Hepatocyte (in vitro differentiated cells): Measurements from ENCODE around the gene HDDC3. TPM values are rescaled to one million over a fixed set of nuclear protein-coding genes. Genes with fewer than 3 reads are reported as not detected.

ENCODE experiments used
- DNase-seq: peaks from one replicate; pipeline ENCODE4 v3.0.0-alpha.2; 2016; ENCODE audit warnings: low spot score
- H2AFZ ChIP-seq: fragments of 200-600 bp; sonication (generic); 2 replicates; pipeline ENCODE4 v1.6.0; 2016; ENCODE audit warnings: antibody characterized with exemption, mild to moderate bottlenecking
- H3K27ac ChIP-seq: fragments of 200-600 bp; sonication (generic); 2 replicates; pipeline ENCODE4 v1.5.1; 2016; ENCODE audit warnings: mild to moderate bottlenecking
- H3K27me3 ChIP-seq: fragments of 200-600 bp; sonication (generic); 2 replicates; pipeline ENCODE4 v1.6.1; 2016
- H3K36me3 ChIP-seq: fragments of 200-600 bp; sonication (generic); replicated peaks from 2 replicates; pipeline ENCODE4 v1.5.1; 2016; ENCODE audit warnings: low read depth; ENCODE audit not compliant: insufficient read depth
- H3K4me1 ChIP-seq: fragments of 200-600 bp; sonication (generic); 2 replicates; pipeline ENCODE4 v1.5.1; 2016; ENCODE audit warnings: mild to moderate bottlenecking, moderate library complexity; ENCODE audit not compliant: insufficient read depth
- H3K4me2 ChIP-seq: fragments of 200-600 bp; sonication (generic); 2 replicates; pipeline ENCODE4 v1.6.0; 2016
- H3K4me3 ChIP-seq: fragments of 200-600 bp; sonication (generic); 2 replicates; pipeline ENCODE4 v1.5.1; 2016; ENCODE audit warnings: mild to moderate bottlenecking
- H3K79me2 ChIP-seq: fragments of 200-600 bp; sonication (generic); 2 replicates; pipeline ENCODE4 v1.6.0; 2017; ENCODE audit warnings: mild to moderate bottlenecking
- H3K9me2 ChIP-seq: fragments of 200-600 bp; sonication (generic); replicated peaks from 2 replicates; pipeline ENCODE4 v1.6.0; 2017; ENCODE audit warnings: mild to moderate bottlenecking; ENCODE audit not compliant: insufficient read depth
- H3K9me3 ChIP-seq: fragments of 200-600 bp; sonication (generic); 2 replicates; pipeline ENCODE4 v1.5.1; 2016; ENCODE audit warnings: low read depth, mild to moderate bottlenecking
- H4K20me1 ChIP-seq: fragments of 200-600 bp; sonication (generic); 2 replicates; pipeline ENCODE4 v1.6.0; 2016; ENCODE audit warnings: mild to moderate bottlenecking; ENCODE audit not compliant: insufficient read depth, poor library complexity, severe bottlenecking
- EZH2 ChIP-seq: fragments of 200-600 bp; sonication (generic); IDR thresholded peaks from 2 replicates; pipeline ENCODE4 v1.6.1; 2016; ENCODE audit warnings: antibody characterized with exemption, mild to moderate bottlenecking, borderline replicate concordance
- EZH2phosphoT487 ChIP-seq: fragments of 200-600 bp; sonication (generic); IDR thresholded peaks from one replicate; pipeline ENCODE4 v1.6.1; 2018; ENCODE audit warnings: antibody characterized with exemption, mild to moderate bottlenecking, low read depth, moderate library complexity; ENCODE audit not compliant: unreplicated experiment, severe bottlenecking
- WGBS: methylation state at CpG from one replicate; pipeline ENCODE4 v1.1.6; 2016; ENCODE audit warnings: low lambda C conversion rate; ENCODE audit errors: missing lambda C conversion rate; 5-methylcytosine and 5-hydroxymethylcytosine counted together
- polyA plus RNA-seq: library from polyadenylated mRNA; unstranded; fragments of >200 nt; fragmentation: Nextera tagmentation; extraction: Ambion mirVana; gene quantifications from 2 replicates; pipeline ENCODE4 v1.2.1, GENCODE V29; 2016
- total RNA-seq: library from RNA; depleted of rRNA; stranded (reverse); fragments of >200 nt; gene quantifications from 2 replicates; pipeline ENCODE4 v1.2.3, GENCODE V29; 2014
- TF ChIP-seq, protein P1 (sequence below): fragments of 200-600 bp; sonication (generic); IDR thresholded peaks from 2 replicates; pipeline ENCODE4 v1.5.1; 2016; ENCODE audit warnings: antibody characterized with exemption, mild to moderate bottlenecking; ENCODE audit not compliant: poor library complexity

The HDDC3 gene
- total and polyA plus RNA-seq, 2 experiments from 2014 or later, result 15.4 to 20.0 TPM

DNA sequence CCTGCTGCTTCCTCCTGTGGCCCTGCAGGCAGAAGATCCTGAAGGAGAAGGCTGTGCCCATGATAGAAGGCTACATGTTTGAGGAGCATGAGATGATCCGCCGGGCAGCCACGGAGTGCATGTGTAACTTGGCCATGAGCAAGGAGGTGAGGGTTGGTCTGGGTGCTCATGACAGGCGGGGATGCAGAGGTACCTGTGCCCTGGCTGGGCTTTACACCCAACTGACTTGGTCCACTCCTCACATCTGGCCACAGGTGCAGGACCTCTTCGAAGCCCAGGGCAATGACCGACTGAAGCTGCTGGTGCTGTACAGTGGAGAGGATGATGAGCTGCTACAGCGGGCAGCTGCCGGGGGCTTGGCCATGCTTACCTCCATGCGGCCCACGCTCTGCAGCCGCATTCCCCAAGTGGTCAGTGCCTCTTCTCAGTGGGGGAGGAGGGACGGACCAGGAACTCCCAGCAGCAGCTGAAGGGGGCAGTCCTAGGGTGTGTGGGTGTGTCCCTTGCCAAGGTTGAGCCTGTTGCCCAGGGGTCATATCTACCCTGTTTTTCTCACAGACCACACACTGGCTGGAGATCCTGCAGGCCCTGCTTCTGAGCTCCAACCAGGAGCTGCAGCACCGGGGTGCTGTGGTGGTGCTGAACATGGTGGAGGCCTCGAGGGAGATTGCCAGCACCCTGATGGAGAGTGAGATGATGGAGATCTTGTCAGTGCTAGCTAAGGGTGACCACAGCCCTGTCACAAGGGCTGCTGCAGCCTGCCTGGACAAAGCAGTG lies 20.7 kb upstream of the HDDC3 start:
- H3K36me3 ChIP-seq, result no peaks in the 10 kb centered on the region
- no peak overlapping the region for H2AFZ ChIP-seq
- H3K27me3 ChIP-seq, result no peaks in the 10 kb centered on the region
- H3K4me2 ChIP-seq, result no peak overlapping the region
- H4K20me1 ChIP-seq, result no peaks in the 10 kb centered on the region
- DNase-seq, result no peak
- no peaks in the 10 kb centered on the region for H3K9me2 ChIP-seq
- TF ChIP-seq, protein P1, sequence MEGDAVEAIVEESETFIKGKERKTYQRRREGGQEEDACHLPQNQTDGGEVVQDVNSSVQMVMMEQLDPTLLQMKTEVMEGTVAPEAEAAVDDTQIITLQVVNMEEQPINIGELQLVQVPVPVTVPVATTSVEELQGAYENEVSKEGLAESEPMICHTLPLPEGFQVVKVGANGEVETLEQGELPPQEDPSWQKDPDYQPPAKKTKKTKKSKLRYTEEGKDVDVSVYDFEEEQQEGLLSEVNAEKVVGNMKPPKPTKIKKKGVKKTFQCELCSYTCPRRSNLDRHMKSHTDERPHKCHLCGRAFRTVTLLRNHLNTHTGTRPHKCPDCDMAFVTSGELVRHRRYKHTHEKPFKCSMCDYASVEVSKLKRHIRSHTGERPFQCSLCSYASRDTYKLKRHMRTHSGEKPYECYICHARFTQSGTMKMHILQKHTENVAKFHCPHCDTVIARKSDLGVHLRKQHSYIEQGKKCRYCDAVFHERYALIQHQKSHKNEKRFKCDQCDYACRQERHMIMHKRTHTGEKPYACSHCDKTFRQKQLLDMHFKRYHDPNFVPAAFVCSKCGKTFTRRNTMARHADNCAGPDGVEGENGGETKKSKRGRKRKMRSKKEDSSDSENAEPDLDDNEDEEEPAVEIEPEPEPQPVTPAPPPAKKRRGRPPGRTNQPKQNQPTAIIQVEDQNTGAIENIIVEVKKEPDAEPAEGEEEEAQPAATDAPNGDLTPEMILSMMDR, result no peak
- TF ChIP-seq EZH2, result no peak
- TF ChIP-seq EZH2phosphoT487, result no peak
- 96% methylated on average over 14 of the region's 14 CpGs for WGBS
- no peaks in the 10 kb centered on the region for H3K9me3 ChIP-seq
- peaks cover 17% of the 10 kb centered on the region for H3K4me1 ChIP-seq
- H3K27ac ChIP-seq, result no peak overlapping the region
- H3K4me3 ChIP-seq, result no peak overlapping the region
- peaks cover 3% of the 10 kb centered on the region for H3K79me2 ChIP-seq

DNA sequence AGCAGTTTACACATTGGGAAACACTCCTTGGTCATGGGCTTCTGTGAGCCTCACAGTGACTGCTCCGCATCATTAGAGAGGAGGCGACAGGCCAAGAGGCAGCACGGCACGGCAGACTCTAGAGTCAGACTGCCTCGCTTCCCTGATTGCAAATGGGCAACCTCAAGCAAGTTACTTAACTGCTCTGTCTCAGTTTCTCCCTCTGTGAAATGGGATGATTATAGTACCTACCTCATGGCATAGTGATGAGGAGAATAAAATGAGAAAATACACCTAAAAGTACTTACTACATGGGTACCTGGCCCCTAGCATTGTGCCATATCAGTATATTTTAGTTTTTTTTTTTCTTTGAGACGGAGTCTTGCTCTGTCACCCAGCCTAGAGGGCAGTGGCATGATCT lies 18.3 kb upstream of the HDDC3 start:
- 97% methylated on average over 6 of the region's 6 CpGs for WGBS
- Histone ChIP-seq H3K79me2 (peaks cover under 1% of the 10 kb centered on the region), H3K4me1 (peaks cover 5% of the 10 kb centered on the region), H3K27me3 (no peaks in the 10 kb centered on the region), H3K9me2 (no peaks in the 10 kb centered on the region), H3K4me2 (no peak overlapping the region), H3K4me3 (no peak overlapping the region), H2AFZ (no peak overlapping the region), H3K36me3 (no peaks in the 10 kb centered on the region), H3K9me3 (no peaks in the 10 kb centered on the region), H4K20me1 (no peaks in the 10 kb centered on the region), H3K27ac (no peak overlapping the region)
- DNase-seq, result no peak
- TF ChIP-seq, protein P1, result no peak
- TF ChIP-seq EZH2phosphoT487 (no peak), EZH2 (no peak)

DNA sequence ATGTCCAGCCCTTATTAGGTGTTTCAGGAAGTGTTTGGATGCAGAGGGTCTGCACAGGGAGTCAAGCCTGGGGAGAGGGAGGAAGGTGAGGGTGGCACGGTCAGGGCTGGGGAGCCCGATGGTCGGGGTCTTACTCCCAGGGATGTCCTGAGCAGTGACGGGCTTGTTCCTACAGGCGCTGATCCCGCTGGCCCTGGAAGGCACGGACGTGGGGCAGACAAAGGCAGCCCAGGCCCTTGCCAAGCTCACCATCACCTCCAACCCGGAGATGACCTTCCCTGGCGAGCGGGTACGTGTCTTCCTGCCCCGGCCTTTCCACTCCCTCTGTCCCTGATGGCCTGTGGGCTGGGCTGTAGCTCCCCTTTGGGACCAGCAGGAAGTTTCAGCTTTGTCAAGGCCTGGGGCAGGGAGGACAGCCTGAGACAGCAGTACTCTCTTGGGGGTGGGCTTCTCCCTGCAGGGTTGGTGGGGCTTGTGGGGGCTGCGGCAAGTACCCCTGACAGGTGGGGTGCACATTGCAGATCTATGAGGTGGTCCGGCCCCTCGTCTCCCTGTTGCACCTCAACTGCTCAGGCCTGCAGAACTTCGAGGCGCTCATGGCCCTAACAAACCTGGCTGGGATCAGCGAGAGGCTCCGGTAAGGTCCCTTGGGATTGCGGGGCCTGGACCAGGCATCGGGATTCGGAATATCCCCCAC lies 17.8 kb upstream of the HDDC3 start:
- Histone ChIP-seq H3K27ac (no peak overlapping the region), H3K27me3 (no peaks in the 10 kb centered on the region)

More for the DNA sequence above, 17.8 kb upstream of the HDDC3 start:
- no peak for DNase-seq
- Histone ChIP-seq H3K4me2 (no peak overlapping the region), H3K9me3 (no peaks in the 10 kb centered on the region), H3K36me3 (no peaks in the 10 kb centered on the region), H3K4me1 (no peaks in the 10 kb centered on the region), H3K4me3 (no peak overlapping the region), H2AFZ (no peak overlapping the region), H3K79me2 (no peaks in the 10 kb centered on the region), H3K9me2 (no peaks in the 10 kb centered on the region), H4K20me1 (no peaks in the 10 kb centered on the region)
- TF ChIP-seq EZH2phosphoT487 (no peak), EZH2 (no peak)
- TF ChIP-seq, protein P1, result no peak
- 94% methylated on average over 22 of the region's 23 CpGs for WGBS
